GM21825 (cell line): ENCODE measurements around the gene DNAJB14.

Experiments used
- ATAC-seq: cut with Tn5 transposase; IDR thresholded peaks from one replicate; pipeline ENCODE4 v1.9.1; 2021; ENCODE audit warnings: mild to moderate bottlenecking, moderate library complexity; ENCODE audit not compliant: unreplicated experiment

The DNAJB14 gene

DNA sequence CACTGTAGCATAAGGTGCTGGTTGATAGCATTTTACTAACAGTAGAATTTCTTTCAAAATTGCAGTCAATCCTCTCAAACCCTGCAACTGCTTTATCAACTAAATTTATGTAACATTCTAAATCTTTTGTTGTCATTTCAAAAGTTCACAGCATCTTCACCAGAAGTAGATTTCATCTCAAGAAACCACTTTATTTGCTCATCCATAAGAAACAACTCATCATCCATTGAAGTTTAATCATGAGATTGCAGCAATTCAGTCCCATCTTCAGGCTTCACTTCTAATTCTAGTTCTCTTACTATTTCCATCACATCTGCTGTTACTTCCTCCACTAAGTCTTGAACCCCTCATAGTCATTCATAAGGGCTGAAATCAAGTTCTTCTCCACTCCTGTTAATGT, 73.8 kb downstream of the DNAJB14 start:
- no peak for ATAC-seq

- ATAC-seq, result no peak
Measured at GRCh38 chr4:99868126-99868596, 78.3 kb downstream of the DNAJB14 start.

DNA sequence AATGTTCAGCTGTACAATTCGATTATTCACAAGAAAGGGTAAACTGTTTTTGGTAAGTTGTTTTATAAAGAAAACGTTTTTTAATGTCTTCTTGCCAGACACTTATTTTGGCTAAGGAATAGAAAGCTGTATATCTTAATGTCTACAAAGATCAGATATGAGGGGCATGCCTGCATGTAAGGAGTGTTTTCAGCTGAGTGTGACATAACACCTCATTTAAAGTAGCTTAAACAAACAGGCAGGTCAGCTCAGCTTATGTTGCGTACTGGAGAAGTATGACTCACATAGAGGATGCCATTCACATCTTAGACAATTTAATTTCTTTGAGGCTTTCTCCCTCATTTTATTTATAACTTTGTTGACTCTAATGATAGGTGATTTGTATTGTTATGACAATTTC, 82.6 kb downstream of the DNAJB14 start:
- no peak for ATAC-seq

DNA sequence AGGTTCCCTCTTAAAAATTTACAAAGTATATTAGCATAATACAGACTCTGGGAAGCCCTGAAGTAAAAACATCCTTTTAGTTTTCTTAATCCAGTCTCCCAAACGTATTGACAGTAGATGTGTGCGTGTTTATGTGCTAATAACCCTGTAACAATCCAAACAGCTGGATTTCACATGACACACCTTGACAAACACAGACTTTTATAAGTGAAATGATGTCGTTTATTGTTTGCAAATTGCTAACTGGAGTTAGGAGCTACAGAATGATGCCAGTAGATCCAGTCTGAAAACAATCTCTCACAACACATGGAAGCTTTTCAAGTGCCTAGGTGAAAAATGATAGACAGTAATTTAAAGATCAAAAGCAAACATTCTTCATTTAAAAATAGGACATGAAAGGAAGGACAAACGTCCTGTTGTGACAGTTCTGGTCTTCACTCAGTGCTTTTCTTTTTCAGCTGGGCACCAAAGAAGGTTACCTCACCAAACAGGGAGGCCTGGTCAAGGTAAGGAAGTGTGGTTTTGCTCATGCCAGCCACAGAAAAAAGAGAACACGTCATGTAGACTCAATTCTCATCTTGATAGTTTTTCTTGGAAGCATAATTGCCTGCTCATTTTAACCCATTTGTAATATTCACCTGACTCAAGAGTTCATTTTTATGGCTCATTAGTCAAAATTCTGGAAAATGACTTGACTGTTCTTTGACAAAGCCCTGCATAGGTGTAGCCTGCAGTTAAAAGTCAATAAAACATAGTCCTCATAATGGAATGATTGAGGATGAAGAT, 85.1 kb downstream of the DNAJB14 start:
- peak; percentile 56 for ATAC-seq

- no peak for ATAC-seq
Measured at GRCh38 chr4:99860521-99860920, 85.9 kb downstream of the DNAJB14 start.

DNA sequence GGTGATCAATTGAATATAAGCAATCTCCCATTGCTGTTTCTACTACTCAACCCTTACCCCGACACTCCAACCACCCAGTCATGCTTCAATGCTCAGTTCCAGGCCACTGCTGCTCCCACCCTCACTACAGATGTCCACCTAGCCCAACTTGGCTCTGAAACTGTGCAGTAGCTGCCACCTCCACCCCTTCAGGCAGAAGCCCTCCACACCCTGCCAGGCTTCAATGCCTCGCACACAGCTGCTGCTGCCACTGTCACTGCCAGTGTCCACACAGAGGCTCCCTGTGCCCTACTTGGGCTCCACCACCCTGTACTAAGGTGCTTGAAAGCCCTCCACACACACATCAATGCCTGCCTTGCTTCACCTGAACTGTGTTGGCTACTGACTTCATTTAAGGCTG, 86.8 kb downstream of the DNAJB14 start:
- peak; percentile 47 for ATAC-seq

GRCh38 chr4:99857307-99857706, 89.1 kb downstream of the DNAJB14 start:
- no peak for ATAC-seq

GRCh38 chr4:99856166-99856565, 90.3 kb downstream of the DNAJB14 start:
- no peak for ATAC-seq

- ATAC-seq, result peak; percentile 51
Measured at GRCh38 chr4:99855678-99856077, 90.7 kb downstream of the DNAJB14 start.

DNA sequence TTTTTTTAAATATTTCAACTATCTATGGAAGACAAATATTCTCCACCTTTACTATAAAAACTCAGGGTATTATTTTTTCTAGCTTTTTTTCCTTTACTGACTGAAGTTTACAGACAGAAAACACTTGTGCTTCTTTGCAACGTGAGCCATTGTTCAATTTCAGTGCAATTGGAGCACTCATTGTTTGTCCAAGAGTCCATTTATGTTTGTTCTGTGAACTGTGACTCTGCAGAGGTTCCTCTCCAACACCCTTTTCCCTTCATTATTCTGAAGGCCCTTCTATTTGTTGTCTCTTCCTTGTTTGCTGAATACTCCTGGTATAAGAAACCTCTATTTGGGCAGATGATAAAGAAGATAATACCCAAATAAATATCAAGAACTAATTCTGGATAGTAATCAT, 92.4 kb downstream of the DNAJB14 start:
- no peak for ATAC-seq

- no peak for ATAC-seq
Measured at GRCh38 chr4:99853190-99853589, 93.2 kb downstream of the DNAJB14 start.

GRCh38 chr4:99852199-99852749, 94.1 kb downstream of the DNAJB14 start:
- ATAC-seq, result no peak

DNA sequence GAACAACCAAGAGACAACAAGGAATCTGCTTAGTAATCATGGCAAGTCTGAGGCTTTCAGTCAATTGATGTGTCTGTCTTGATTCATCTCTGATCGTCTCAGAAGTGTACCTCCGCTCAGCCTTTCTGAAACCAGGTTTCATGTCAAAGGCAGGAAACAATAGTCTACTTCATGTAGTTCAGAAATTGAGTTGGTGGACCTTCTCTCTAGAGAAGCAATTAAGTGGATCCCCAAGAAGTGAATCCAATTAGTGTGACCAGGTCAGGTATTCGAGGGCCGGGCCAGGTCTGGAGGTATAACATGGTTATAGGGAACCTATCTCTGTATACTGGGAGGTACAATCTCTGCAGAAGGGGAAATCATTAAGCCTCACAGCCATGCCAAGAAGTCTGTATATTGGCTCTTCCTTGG, 97.8 kb downstream of the DNAJB14 start:
- peak; percentile 41 for ATAC-seq

DNA sequence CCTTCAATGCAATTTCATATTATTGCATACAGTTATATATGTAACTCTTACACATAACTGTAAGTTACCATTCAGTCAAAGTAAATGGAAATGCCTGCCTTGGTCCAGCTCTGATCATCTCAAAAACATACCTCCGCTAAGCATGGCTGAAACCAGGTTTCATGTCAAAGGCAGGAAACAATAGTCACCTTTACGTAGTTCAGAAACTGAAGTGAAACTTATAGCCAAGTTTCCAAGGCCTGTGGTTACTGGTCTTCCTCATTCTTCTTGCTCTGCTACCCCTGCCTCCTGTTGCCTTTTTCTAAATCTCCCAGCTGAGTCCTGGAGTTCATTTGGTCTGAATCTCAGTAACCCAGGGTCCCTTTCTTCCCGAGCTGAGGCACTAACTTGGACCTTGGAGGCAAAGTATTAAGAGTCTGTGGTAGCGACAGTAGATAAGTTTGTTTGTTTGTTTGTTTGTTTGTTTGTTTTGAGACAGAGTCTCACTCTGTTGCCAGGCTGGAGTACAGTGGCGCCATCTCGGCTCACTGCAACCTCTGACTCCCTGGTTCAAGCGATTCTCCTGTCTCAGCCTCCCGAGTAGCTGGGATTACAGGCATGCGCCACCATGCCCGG, 98.9 kb downstream of the DNAJB14 start:
- ATAC-seq, result peak; percentile 69

DNA sequence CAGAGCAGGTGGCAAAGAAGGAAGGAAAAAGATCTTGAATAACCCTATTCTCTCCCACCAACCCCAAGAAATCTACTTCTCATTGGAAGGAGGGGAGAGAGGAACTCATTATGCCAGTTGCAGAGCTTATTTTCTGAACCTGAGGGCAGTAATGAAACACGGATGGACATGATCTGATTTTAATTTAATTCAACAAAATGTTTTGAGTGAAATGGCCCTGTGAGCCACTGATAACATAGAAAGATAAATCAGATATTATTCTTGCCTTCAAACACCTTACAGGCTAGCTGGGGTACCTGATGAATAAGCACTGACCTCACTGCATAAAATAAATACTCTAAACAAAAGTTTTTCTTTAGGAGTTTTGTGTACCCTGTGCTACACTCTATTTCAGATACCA, 99.5 kb downstream of the DNAJB14 start:
- no peak for ATAC-seq
